Measurements from ENCODE around the gene ING4. TPM values are rescaled to one million over a fixed set of nuclear protein-coding genes. Genes with fewer than 3 reads are reported as not detected.

The ING4 gene
- total RNA-seq, 6 experiments from 2014 or later = 10.6 to 20.0 (median 17.0) TPM

DNA sequence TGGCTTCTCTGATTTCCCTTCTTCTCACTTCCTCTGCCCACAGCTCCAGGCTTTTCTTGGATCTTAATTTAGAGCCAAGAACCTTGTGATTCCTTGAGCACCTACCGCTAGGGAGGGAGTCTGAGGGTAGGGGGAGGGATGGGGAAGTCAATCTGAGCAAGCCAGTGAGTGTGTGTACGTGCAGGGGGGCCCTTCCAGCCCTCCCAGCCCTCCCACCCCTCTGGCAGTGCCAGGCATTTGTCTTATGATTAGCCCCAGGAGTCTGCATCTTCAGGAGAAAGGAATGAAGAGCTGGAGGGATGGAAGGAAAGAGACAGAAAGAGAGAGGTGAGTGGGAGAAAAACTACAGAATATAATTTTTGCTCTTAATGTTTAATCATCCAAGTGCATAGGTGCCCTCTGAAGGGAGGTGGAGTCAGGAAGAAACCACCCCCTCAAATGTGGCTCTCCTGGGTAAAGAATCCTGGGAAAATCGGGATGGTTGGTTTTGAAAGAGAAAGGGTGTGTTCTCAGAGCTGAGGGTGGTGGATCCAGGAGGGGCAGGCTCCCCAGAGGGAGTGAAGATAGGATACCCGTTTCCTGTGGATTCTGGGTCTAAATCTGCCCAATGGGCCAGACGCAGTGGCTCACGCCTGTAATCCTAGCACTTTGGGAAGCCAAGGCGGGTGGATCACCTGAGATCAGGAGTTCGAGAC, 35.6 kb upstream of the ING4 start:
- Histone ChIP-seq H3K27me3 (peaks cover 6 to 11% of the 10 kb centered on the region in 2 donors), H3K36me3 (no peaks in the 10 kb centered on the region), H3K4me1 (peaks cover 0 to 5% (median 0%) of the 10 kb centered on the region in 4 donors), H3K4me3 (no peak overlapping the region), H3K9me3 (no peaks in the 10 kb centered on the region), H3K27ac (no peak overlapping the region)
- ATAC-seq (no peak), DNase-seq (no peak)
- WGBS (ENCODE audit: insufficient coverage, low coverage, low lambda C conversion rate, missing lambda C conversion rate) = 29% methylated on average over 5 of the region's 8 CpGs
- TF ChIP-seq, protein P1, sequence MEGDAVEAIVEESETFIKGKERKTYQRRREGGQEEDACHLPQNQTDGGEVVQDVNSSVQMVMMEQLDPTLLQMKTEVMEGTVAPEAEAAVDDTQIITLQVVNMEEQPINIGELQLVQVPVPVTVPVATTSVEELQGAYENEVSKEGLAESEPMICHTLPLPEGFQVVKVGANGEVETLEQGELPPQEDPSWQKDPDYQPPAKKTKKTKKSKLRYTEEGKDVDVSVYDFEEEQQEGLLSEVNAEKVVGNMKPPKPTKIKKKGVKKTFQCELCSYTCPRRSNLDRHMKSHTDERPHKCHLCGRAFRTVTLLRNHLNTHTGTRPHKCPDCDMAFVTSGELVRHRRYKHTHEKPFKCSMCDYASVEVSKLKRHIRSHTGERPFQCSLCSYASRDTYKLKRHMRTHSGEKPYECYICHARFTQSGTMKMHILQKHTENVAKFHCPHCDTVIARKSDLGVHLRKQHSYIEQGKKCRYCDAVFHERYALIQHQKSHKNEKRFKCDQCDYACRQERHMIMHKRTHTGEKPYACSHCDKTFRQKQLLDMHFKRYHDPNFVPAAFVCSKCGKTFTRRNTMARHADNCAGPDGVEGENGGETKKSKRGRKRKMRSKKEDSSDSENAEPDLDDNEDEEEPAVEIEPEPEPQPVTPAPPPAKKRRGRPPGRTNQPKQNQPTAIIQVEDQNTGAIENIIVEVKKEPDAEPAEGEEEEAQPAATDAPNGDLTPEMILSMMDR (IDR thresholded peaks at IDR 0.05) = no peak
- TF ChIP-seq POLR2A (IDR thresholded peaks at IDR 0.05) = no peak
- intact Hi-C loops (cut with DNase I) = loop anchor here in 1 of 2 donors (10.0 kb wide), 1 partner anchor 74 kb away; no protein-coding TSS in a partner anchor

DNA sequence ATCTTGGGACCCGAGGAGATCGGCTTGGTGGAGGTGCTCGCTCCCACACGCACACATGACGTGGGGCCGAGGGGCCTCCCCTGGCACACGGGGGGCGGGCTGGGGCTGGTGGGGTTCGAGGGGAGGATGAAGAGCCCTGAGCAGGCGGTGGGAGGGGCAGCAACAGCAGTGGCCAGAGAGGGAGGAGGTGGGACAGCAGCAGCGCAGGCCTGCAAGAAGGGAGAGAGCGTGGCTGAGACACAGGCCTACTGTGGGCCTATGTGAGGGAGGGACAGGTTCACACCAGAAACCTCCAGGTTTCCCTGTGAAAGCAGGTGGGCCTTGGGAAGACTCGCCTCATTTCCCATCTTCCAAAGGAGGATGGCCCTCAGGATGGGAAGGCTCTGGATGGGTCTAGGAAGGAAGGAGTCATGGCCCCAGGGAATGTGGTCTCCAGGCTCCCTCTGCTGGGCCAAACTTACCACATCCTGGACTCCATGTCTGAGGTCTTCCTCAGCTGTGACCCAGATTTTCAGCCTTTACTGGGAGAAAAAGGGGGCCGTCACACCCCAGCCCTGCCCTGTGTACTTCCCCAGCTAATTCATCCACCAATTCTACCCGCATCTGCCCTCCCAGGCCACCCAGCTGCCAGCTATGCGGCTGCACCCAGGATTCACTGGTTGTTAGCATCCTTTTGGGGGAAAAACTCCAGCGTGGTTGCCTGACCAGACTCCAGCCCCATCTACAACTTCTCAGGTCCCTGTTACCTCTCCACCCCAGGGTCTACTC, 34.8 kb upstream of the ING4 start:
- WGBS (ENCODE audit: insufficient coverage, low coverage, low lambda C conversion rate, missing lambda C conversion rate) = 46% methylated on average over 11 of the region's 17 CpGs
- intact Hi-C loops (cut with DNase I) = loop anchor here in 1 of 2 donors (10.0 kb wide), 1 partner anchor 73 kb away; no protein-coding TSS in a partner anchor
- no peak for TF ChIP-seq POLR2A (IDR thresholded peaks at IDR 0.05)
- TF ChIP-seq, protein P1 (IDR thresholded peaks at IDR 0.05) = peak; percentile 24 to 49 (median 38)
- Histone ChIP-seq H3K4me3 (no peak overlapping the region), H3K27me3 (peaks cover 6 to 11% of the 10 kb centered on the region in 2 donors), H3K27ac (no peak overlapping the region), H3K4me1 (peaks cover 0 to 5% (median 0%) of the 10 kb centered on the region in 4 donors), H3K9me3 (no peaks in the 10 kb centered on the region), H3K36me3 (no peaks in the 10 kb centered on the region)
- DNase-seq (peak in 1 of 3 donors; percentile 27), ATAC-seq (peak; percentile 67 to 87 (median 69))

DNA sequence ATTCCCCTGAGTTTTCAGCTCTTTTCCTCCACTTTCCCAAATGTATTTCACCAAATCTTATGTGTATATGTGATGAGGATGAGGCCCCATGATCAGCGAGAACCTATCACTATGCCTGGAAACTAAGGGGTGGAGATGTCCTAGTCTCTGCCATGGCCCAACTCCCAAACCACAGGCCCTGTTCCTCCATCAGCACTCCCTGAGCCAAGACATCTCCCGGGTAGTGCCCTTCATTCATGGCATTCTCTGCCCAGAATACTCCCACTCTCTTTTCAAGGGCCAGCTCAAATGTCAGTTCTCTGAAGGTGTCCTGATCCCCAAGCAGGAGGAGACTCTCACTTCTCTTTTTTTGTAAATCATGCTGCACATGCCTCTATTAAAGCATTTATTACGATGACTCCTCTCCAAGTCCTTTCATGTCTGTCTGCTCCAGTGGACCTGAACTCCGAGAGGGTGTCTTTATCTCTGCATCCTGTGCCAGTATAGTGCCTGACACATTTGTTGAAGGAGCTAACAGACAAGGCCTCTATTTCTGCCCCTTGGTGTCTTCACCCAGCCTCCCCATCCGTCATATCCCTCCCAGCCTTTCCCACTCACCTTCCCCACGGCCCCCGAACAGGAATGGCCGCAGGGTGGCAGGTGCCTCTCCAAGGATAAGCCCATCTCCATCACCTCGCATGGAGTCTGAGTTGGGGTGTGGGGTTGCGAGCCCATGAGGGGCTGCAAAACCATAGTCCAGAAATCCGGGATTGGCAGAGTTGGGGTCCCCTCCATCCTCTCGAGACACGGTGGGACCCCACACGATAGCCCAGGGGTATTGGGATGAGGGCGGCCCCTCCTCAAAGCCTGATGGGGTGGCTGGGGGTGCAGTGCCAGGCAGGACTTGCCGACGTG, 34.0 kb upstream of the ING4 start:
- intact Hi-C loops (cut with DNase I) = loop anchor here in 1 of 2 donors (10.0 kb wide), 1 partner anchor 72 kb away; no protein-coding TSS in a partner anchor
- 55% methylated on average over 11 of the region's 17 CpGs for WGBS (ENCODE audit: insufficient coverage, low coverage, low lambda C conversion rate, missing lambda C conversion rate)
- Histone ChIP-seq H3K4me3 (no peak overlapping the region), H3K27ac (no peak overlapping the region), H3K4me1 (peaks cover 0 to 5% (median 0%) of the 10 kb centered on the region in 4 donors), H3K27me3 (peaks cover 6 to 11% of the 10 kb centered on the region in 2 donors), H3K36me3 (no peaks in the 10 kb centered on the region), H3K9me3 (no peaks in the 10 kb centered on the region)
- ATAC-seq (no peak), DNase-seq (no peak)
- TF ChIP-seq POLR2A (IDR thresholded peaks at IDR 0.05) = no peak
- TF ChIP-seq, protein P1 (IDR thresholded peaks at IDR 0.05) = no peak

Data from right lobe of liver (tissue), 6 donors.